Caki2 (cell line): ENCODE data around the gene PRELID3B. TPM values are rescaled to one million over a fixed set of nuclear protein-coding genes. Genes with fewer than 3 reads are reported as not detected.
A peak's percentile ranks its signal among the peaks of the same experiment; 100 is the strongest.

ENCODE experiments used
- DNase-seq: peaks from one replicate; pipeline ENCODE4 v3.0.0-alpha.2; 2015; ENCODE audit warnings: low read depth
- in situ Hi-C: cut with HindIII; loops from 2 replicates; pipeline ENCODE4 v1.10.0; 2016; ENCODE audit warnings: low sequenced_read_pairs, low pct_unique_long_range_greater_than_20kb, mixed read lengths
- total RNA-seq: library from RNA; depleted of rRNA; stranded (reverse); fragments of >200 nt; shearing (Covaris generic); gene quantifications from 2 replicates; pipeline ENCODE4 v1.2.3, GENCODE V29; 2014; ENCODE audit warnings: low replicate concordance; rRNA removed

Gene PRELID3B
- total RNA-seq: 110 and 128 TPM in 2 replicates

DNA sequence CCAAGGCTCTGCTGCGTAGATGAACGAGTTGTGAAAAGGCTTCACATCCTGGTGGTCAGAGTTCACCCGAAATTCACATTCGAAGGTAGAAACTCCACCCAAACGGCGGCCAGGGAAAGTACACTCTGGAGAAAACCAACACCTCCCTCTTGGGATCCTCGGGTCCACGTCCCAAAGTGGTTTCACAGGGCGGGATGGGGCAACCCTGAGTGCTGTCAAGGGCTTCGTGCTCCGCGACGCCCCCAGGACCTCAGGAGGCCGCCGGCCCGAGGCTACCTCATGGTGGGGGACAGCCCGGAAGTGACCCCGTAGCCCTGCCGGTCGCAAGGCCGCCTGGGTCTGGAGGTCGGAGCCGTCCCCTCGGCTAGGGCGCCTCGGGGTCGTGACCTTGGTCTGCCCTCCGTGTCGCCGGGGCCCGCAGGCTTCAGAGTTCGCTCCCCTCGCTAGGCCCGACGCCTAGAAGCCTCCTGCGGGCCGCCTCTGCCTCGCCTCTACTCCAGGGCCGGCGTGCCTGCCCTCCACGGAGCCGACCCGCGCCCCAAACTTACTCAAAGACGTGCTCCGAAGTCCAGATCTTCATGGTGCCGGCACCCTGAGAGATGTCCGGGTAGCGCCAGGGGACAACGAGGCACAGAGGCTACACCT is at the start of gene PRELID3B:
TSS of gene PRELID3B (minus strand) at position 636 of the 645 bp plus-strand sequence. CDS start at position 580, 56 bp downstream.
- in situ Hi-C loops: no loop called here
- DNase-seq: no peak

- DNase-seq: peak; percentile 45
- in situ Hi-C loops: no loop called here
Measured at GRCh38 chr20:59087829-59088433, 45.3 kb upstream of the PRELID3B start.

DNA sequence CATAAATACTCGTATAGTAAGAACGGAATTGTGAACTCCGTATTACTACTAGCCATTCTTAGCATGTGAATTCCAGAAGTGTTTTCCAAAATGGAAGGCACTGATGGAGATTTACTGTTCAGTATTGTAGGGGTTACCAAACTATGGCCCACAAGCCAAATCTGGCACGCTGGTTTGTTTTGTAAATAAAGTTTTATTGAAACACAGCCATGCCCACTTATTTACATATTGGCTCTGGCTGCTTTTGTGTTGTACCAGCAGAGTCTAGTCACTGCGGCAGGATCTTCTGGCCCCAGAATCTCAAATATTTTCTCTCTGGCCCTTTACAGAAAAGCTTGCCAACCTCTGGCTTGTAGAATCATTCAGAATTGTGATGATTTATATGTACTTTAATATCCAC is 44.3 kb upstream of the PRELID3B start:
- DNase-seq: no peak
- in situ Hi-C loops: no loop called here

- in situ Hi-C loops: no loop called here
Measured at GRCh38 chr20:59084041-59084850, 41.7 kb upstream of the PRELID3B start.

DNA sequence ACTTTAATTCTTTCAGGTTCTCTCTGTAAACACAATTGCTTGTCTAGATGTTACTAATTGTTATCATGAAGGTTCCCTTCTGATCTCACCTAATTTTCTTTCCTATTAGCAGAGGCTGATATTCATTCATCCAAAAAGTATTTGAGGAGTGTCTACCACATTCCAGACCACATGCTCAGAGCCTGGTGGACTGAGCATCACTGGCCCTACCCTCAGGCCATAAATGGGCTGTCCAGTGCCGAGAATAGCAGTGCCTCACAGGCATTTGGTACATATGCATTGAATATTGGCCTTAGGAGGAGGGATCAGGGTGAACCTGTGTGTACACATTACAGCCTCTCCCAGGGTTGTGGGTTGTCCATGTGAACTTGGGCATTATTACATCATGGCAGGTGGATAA is 40.4 kb upstream of the PRELID3B start:
- DNase-seq: no peak
- in situ Hi-C loops: no loop called here

More at GRCh38 chr20:59084041-59084850, 41.7 kb upstream of the PRELID3B start:
- no peak for DNase-seq

DNA sequence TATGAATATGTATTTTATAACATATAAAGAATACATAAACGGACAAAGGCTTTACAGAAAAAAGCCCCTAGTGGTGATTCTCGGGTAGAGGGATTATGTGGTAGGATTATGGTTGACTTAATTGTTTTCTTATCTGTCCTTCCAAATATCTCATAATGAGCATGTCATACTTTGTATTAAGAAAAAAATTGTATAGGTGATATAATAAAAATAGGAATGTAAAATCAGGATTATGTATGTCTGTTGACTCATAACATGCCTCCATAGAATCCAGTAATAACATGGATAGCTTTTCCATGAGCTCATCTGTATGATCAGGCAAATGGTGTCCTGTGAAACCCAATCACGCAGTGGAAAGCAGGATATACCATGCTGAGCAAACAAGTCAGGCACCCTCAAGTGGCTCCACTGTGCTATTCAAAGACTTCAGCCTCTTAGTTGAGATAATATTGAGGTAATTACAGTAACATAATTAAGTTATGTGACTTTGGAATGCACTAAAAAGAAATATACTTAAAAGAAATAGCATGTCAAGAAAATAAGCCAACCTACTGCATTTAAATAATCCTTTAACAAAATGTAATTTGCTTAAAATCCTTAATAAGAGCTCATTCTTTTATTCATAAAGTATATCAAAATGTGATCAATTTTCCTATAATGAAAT is 39.6 kb upstream of the PRELID3B start:
- no peak for DNase-seq
- in situ Hi-C loops: no loop called here

- no peak for DNase-seq
- in situ Hi-C loops: no loop called here
Measured at GRCh38 chr20:59081036-59081435, 38.5 kb upstream of the PRELID3B start.

DNA sequence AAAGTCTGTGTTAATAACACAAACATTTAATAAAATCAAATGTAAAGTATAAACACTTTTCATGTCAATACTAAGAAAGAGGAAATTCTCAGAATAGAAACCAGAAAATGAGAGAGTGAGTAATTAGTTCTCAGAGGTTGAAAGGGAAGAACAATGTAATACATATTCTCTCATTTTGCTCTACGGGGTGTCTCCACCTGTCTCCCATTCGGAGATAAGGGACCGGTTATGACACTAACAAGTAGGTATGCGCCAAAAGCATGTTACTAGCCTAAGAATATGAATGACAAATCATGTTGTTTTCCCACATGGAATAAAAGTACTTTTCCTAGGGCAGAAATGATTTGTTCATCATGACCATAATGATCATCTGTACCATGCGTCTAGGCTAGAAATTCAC is 35.6 kb upstream of the PRELID3B start:
- DNase-seq: no peak
- in situ Hi-C loops: no loop called here

DNA sequence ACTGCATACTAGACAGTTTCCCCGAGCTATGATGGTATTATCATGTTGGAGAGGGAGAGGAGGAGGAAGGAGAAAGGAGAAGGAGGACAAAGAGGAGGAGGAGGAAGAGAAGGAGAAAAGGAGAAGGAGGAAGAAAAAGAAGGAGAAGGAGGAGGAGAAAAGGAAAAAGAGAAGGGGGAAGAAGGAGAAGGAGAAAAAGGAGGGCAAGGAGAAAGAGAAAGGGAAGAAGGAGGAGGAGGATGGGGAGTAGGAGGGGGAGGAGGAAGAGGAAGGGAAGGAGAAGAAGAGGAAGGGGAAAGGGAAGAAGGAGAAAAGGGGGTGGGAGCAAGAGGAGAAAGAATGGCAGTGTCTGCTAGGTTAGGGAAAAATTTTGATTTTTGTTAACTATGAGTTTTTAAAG is 35.1 kb upstream of the PRELID3B start:
- in situ Hi-C loops: no loop called here
- no peak for DNase-seq

- in situ Hi-C loops: no loop called here
Measured at GRCh38 chr20:59075934-59076508, 33.4 kb upstream of the PRELID3B start.

GRCh38 chr20:59074456-59074855 is 31.9 kb upstream of the PRELID3B start:
- in situ Hi-C loops: no loop called here
- DNase-seq: no peak

More at GRCh38 chr20:59075934-59076508, 33.4 kb upstream of the PRELID3B start:
- no peak for DNase-seq

DNA sequence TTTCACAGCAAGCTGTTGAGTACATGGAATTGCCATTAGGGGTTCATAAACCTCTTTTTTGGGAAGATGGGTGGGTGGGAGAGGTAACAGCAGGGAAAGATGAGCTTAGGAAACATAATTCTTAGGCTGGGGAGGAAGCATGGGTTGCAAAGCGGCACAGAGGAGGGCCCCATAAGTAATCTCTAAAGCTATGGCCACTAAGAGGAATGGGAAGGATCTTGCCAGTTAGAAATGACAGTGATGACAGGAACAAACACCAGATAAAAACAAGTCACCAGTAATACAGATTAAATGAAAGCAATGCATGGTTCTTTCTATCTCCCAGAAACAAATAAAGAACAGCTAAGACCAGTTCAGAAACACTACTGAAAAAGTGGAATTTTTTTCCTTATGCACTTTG is 31.0 kb upstream of the PRELID3B start:
- in situ Hi-C loops: no loop called here
- no peak for DNase-seq

DNA sequence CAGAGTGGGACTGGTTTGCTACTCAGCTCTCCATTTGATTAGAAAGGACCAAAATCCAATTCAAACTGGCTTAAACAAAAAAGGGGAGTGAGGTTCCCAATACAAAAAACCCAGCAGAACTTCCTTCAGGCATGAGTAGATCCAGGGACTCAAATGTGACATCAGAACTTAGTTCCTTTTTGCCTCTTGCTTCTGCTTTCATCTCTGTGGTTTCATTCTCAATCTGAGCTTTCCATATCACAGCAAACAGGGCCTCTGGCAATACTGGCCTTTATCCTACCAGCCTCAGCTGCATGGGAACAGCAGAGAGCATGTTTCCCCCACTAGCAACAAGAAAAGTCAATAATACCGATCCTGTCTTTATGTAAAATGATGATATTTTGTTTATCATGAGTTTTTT is 28.6 kb upstream of the PRELID3B start:
- no peak for DNase-seq
- in situ Hi-C loops: no loop called here

- no peak for DNase-seq
- in situ Hi-C loops: no loop called here
Measured at GRCh38 chr20:59069026-59069425, 26.4 kb upstream of the PRELID3B start.

- no peak for DNase-seq
- in situ Hi-C loops: no loop called here
Measured at GRCh38 chr20:59068534-59068933, 25.9 kb upstream of the PRELID3B start.

GRCh38 chr20:59064214-59064722 is 21.7 kb upstream of the PRELID3B start:
- in situ Hi-C loops: no loop called here
- no peak for DNase-seq

GRCh38 chr20:59063358-59064213 is 21.0 kb upstream of the PRELID3B start:
- in situ Hi-C loops: no loop called here
- DNase-seq: peak; percentile 53
